GM19468 (cell line): ENCODE data around the gene SIX2.

ENCODE experiments used
- ATAC-seq: cut with Tn5 transposase; IDR thresholded peaks from one replicate; pipeline ENCODE4 v1.9.1; 2021; ENCODE audit warnings: mild to moderate bottlenecking, moderate library complexity, moderate number of reproducible peaks; ENCODE audit not compliant: unreplicated experiment; ENCODE audit errors: extremely low read depth

SIX2 gene

GRCh38 chr2:45003579-45004551 is 5.4 kb downstream of the SIX2 start:
- no peak for ATAC-seq

- no peak for ATAC-seq
Observed at GRCh38 chr2:45002686-45003085, 6.6 kb downstream of the SIX2 start.

GRCh38 chr2:45001869-45002385 is 7.3 kb downstream of the SIX2 start:
- no peak for ATAC-seq

DNA sequence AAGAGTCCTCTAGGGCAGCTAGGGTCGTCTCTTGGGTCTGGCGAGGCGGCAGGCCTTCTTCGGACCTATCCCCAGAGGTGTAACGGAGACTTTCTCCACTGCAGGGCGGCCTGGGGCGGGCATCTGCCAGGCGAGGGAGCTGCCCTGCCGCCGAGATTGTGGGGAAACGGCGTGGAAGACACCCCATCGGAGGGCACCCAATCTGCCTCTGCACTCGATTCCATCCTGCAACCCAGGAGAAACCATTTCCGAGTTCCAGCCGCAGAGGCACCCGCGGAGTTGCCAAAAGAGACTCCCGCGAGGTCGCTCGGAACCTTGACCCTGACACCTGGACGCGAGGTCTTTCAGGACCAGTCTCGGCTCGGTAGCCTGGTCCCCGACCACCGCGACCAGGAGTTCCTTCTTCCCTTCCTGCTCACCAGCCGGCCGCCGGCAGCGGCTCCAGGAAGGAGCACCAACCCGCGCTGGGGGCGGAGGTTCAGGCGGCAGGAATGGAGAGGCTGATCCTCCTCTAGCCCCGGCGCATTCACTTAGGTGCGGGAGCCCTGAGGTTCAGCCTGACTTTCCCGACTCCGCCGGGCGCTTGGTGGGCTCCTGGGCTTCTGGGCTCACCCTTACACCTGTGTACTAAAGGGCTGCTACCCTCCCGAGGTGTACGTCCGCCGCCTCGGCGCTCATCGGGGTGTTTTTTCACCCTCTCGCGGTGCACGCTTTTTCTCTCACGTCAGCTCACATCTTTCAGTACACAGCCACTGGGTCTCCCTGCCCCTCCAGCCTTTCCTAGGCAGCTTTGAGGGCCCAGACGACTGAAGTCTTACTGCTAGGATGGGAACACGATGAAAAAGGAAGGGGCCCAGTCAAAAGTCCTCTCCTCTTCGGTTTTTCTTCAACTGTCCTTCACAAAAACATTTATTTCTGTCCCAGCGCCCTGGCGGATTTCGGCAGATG is 8.1 kb downstream of the SIX2 start:
- ATAC-seq: no peak

DNA sequence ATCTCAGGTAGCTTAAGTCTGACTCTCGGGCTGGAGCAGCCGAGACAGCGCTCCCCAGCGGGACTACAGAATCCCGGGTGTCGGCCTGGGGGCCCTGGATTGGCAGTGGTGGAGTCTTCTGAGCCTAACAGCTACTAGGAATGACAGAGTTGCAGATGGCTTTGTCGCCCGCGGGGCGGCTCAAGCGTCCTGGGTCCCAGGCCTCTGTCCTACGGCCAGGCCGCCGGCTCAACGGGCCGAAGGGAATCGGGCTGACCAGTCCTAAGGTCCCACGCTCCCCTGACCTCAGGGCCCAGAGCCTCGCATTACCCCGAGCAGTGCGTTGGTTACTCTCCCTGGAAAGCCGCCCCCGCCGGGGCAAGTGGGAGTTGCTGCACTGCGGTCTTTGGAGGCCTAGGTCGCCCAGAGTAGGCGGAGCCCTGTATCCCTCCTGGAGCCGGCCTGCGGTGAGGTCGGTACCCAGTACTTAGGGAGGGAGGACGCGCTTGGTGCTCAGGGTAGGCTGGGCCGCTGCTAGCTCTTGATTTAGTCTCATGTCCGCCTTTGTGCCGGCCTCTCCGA is 8.8 kb downstream of the SIX2 start:
- no peak for ATAC-seq

DNA sequence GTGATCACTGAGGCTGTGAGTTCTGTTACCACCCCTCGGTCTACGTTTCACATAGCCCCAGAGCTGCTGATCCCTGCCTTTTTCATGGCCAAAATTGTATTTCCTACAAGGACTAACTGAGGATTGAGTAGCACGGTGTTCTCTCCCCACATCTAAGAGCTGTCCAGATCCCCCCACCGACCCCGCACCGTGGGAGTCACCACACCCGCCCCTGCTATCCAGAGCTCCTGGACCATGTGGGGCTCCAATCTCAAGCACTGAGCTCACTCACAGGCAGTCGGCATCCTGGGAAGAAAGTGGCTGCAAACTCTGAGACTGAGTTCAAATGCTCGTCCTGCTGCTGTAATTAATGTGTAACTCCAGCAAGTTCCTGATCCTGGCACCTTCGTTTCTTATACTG is 9.7 kb downstream of the SIX2 start:
- no peak for ATAC-seq

- no peak for ATAC-seq
Observed at GRCh38 chr2:44997963-44998362, 11.3 kb downstream of the SIX2 start.

- ATAC-seq: no peak
Observed at GRCh38 chr2:44996356-44996755, 12.9 kb downstream of the SIX2 start.

DNA sequence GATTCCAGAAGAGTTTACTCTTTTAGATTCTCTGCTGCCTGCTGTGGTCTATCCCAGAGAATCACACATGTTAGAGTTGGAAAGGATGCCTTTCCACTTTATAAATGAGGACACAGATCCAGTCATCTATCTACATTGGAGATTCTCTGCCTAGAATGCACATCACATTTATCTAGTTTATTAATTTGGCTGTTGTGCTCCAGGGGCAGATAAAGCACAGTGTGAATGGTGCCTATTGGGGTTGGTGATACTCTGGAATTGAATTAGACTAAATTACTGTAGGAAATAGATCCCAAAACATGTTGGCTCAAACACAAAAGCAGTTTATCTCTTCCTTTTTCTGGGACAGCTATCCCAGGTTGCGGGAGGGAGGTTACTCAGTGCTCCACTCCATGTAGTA is 14.9 kb downstream of the SIX2 start:
- ATAC-seq: no peak

DNA sequence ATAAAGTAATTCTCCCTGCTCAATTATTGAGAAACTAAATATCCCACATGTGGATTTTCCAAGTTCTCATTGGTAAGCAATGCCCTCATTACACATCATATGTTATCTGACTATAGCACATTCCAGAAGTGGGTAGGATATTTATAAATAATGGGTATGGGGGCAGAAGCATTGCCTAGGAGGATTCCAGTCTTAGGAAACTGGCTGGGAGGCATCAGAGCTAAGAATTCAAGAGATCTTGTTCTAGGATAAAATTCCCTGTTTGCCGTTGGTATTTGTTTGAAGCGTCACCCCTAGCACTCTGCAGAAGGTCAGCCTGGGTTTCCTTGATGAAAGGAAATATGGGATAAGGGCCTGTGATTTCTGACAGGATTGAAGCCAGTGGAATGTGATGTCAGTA is 20.1 kb downstream of the SIX2 start:
- no peak for ATAC-seq

DNA sequence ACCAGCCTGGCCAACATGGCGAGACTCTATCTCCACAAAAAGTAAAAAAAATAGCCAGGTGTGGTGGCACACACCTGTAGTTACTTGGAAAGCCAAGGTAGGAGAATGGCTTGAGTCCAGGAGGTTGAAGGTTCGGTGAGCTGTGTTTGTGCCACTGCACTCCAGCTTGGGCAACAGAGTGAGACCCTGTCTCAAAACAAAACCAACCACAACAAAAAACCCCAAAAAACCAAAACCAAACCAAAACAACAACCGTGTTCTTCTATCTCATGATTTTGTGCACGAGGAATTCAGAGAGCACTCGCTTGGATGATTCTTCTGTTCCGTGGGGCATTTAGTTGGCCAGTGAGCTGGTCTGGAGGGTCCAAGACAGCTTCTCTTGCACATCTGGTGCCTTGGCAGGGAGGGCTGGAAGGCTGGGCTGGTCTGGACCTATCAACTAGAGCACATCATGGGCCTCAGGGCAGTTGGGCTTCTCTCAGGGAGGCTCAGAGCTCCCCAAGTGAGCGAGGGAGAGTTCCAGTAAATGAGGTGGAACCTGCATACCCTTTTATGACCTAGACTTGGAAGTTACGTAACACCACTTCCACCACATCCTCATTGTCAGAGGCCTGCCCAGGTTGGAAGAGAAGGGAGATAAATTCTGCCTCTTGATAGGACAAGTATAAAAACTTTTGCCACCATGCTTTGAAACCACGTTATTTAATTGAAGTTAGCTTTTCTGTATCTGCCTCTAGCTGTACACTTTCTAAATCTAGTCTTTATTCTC is 25.2 kb downstream of the SIX2 start:
- no peak for ATAC-seq

DNA sequence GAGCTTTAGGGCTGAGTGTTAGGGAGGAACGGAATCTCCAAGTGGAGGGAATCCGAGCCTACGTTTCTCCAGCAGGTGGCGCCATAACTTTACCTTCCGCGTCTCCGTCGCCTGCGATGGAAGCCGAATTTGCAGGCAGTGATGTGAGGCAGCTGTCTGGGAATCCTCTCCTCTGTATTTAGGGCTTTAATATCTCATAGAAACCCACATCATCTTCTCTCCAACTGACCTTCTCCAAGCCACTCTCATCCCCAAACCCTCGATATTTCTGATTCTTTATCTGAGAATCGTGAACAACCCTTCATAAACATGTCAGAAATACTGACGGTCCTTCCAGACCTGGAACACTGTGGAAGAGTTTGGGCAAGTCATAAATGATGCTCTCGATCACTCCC is 27.5 kb downstream of the SIX2 start:
- no peak for ATAC-seq

DNA sequence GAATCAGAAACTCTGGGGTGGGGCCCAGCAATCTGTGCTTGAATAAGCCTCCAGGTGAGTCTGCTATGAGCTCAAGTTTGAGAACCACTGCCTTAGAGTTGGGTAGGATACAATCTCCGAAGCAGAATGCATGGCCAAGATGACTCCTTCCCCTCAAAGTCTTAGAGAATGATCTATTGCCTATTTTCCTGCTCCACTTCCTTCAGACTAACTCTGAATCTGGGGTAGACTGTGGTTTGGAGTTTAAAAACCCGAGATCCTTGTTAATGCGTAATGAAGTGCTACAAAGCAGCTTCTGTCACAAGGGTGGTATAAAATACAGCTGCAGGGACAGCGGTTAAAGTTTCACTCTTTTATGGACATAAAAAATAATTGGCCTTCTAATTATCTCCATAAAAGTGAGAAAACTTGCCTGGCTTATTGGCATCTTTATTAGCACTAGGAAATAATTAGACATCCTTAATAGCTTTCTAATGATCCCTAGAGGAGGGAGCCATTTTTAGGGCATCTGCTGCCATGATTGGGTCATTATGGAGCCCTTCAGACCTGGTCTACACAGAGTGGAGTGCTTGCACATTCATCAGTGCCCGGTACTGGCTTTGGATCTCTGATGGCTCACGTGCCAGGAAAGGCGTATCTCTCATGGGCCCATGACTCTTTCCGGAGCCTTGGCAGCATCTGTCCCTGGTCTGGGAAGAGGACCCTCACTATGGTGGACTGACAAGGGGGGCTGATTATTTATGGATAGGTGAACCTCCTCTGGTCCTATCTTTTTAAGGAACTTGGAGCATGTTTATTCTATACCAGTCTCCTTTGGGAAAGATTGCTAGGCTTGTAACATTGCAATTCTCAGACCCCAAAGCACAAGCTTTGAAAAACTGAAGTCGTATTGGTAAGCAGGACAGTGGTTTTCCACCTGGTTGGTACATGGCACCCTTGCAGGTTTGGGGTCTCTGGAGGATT is 28.2 kb downstream of the SIX2 start:
- ATAC-seq: no peak

GRCh38 chr2:44979581-44979980 is 29.7 kb downstream of the SIX2 start:
- no peak for ATAC-seq

GRCh38 chr2:44975571-44976450 is 33.4 kb downstream of the SIX2 start:
- no peak for ATAC-seq

GRCh38 chr2:44974064-44974715 is 35.1 kb downstream of the SIX2 start:
- no peak for ATAC-seq
